Activated CD8-positive, alpha-beta memory T cell treated with anti-CD3 and anti-CD28 coated beads, Interleukin-2, amount 10 ng/mL, durations not matched to agents 7 days and 5 days (primary cell): ENCODE data around the gene DCP2. TPM values are rescaled to one million over a fixed set of nuclear protein-coding genes. Genes with fewer than 3 reads are reported as not detected.

ENCODE experiments used
- ATAC-seq: fragments of 150-1000 bp; cut with Tn5 transposase; one replicate; pipeline ENCODE4 v1.10.0; 2021; ENCODE audit warnings: moderate library complexity
- CTCF ChIA-PET: fragments of 350-600 bp; sonication (Branson Sonifier 250); formaldehyde crosslinking; loops from one replicate; lab custom pipeline; 2021; ENCODE audit warnings: antibody characterized with exemption; lab: Charles Lee
- DNase-seq: peaks from one replicate; pipeline ENCODE4 v3.0.0-alpha.2; 2020
- H3K27ac Mint-ChIP-seq: one replicate; pipeline ENCODE4 v1.8.0; 2021; ENCODE audit warnings: mild to moderate bottlenecking, mixed read lengths
- H3K27me3 Mint-ChIP-seq: one replicate; pipeline ENCODE4 v1.8.0; 2021; ENCODE audit warnings: mixed read lengths
- H3K36me3 Mint-ChIP-seq: one replicate; pipeline ENCODE4 v1.8.0; 2021; ENCODE audit warnings: mild to moderate bottlenecking, mixed read lengths
- H3K4me1 Mint-ChIP-seq: one replicate; pipeline ENCODE4 v1.8.0; 2021; ENCODE audit warnings: mixed read lengths
- H3K4me3 Mint-ChIP-seq: one replicate; pipeline ENCODE4 v1.8.0; 2021; ENCODE audit warnings: mild to moderate bottlenecking, moderate library complexity, mixed read lengths
- H3K9me3 Mint-ChIP-seq: one replicate; pipeline ENCODE4 v1.8.0; 2022; ENCODE audit warnings: low read depth, mixed read lengths
- total RNA-seq, 2 experiments: library from RNA; stranded (reverse); gene quantifications; one replicate each; pipeline ENCODE4 v1.2.3, GENCODE V29; 2021

The DCP2 gene
- total RNA-seq, 2 experiments from 2014 or later: 90.4 to 108 TPM

DNA sequence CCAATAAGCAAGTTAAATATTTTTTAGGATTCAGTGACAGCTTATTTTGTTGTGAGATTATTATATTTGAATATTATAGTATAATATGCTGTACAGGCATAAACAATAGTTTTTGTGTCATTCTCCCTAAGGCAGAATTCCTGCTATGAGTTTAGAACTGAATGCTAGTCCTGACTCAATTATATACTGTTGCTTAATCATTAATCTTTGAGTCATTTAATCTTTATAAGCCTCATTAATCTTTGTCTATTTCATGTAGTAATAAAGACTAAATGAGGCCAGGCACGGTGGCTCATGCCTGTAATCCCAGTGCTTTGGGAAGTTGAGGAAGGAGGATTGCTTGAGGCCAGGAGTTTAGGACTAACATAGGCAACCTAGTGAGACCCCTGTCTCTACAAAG is 3.6 kb upstream of the DCP2 start:
- no peaks in the 10 kb centered on the region for H3K9me3 Mint-ChIP-seq
- H3K4me3 Mint-ChIP-seq: no peak overlapping the region
- ATAC-seq: no peak
- H3K36me3 Mint-ChIP-seq: peaks cover 4% of the 10 kb centered on the region
- no peaks in the 10 kb centered on the region for H3K27me3 Mint-ChIP-seq
- DNase-seq: no peak
- CTCF ChIA-PET: interaction anchor here (0.7 to 2.2 kb wide), 5 partner anchors 9 to 281 kb away, joined by 3 to 7 read pairs (median 3); partner anchors contain the start of gene SRP19
- H3K27ac Mint-ChIP-seq: no peak overlapping the region
- H3K4me1 Mint-ChIP-seq: peaks cover 28% of the 10 kb centered on the region

DNA sequence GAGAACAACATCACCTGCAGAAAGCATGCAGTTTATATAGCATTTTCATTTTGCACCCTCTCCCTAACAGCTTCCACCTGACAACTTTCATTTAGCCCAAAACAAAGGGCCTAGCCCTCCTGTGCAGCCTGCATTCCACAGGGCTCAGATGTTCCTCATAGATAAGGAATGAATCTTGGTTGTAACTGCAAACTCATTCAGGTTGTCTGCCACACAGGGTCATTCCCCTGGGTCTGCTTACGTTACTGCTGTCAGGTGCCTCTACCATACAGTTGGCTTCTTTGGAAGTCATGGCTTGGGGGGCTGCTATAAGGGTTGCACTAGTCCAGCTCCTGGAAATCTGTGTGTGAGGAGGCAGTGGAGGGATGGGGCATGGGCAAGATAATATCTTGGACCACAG is 2.7 kb upstream of the DCP2 start:
- Mint-ChIP-seq H3K27ac (no peak overlapping the region), H3K4me3 (no peak overlapping the region), H3K36me3 (peaks cover 7% of the 10 kb centered on the region), H3K27me3 (no peaks in the 10 kb centered on the region), H3K9me3 (no peaks in the 10 kb centered on the region), H3K4me1 (peaks cover 32% of the 10 kb centered on the region)
- CTCF ChIA-PET: interaction anchor here (0.5 to 2.2 kb wide), 7 partner anchors 14 to 282 kb away, joined by 3 to 7 read pairs (median 3); partner anchors contain the start of gene SRP19
- no peak for ATAC-seq
- no peak for DNase-seq

DNA sequence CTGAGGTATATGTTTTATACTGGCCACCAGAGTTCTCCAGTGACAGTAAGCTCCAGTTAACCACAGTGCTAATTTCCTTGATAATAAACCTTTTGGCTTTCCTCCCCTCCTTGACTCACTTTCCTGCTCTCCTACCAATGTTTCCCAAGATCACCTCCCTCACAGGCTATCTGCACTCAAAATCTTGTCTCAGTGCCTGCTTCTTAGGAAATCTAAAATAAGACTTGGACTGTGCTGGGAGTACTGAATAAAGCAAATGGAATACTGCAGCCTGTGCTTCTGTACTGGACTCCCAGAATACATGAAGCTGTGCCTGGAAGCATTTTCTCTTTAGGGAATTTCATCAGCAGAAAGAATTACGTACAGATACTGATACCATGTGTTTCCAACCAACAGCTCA is 1.7 kb upstream of the DCP2 start:
- CTCF ChIA-PET: interaction anchor here (0.6 to 2.2 kb wide), 5 partner anchors 11 to 266 kb away, joined by 3 to 7 read pairs (median 3); no protein-coding TSS in a partner anchor
- DNase-seq (no peak), ATAC-seq (no peak)
- Mint-ChIP-seq H3K4me1 (peaks cover 33% of the 10 kb centered on the region), H3K27ac (no peak overlapping the region), H3K36me3 (peaks cover 11% of the 10 kb centered on the region), H3K27me3 (no peaks in the 10 kb centered on the region), H3K4me3 (peak overlapping the region; percentile 96), H3K9me3 (no peaks in the 10 kb centered on the region)

DNA sequence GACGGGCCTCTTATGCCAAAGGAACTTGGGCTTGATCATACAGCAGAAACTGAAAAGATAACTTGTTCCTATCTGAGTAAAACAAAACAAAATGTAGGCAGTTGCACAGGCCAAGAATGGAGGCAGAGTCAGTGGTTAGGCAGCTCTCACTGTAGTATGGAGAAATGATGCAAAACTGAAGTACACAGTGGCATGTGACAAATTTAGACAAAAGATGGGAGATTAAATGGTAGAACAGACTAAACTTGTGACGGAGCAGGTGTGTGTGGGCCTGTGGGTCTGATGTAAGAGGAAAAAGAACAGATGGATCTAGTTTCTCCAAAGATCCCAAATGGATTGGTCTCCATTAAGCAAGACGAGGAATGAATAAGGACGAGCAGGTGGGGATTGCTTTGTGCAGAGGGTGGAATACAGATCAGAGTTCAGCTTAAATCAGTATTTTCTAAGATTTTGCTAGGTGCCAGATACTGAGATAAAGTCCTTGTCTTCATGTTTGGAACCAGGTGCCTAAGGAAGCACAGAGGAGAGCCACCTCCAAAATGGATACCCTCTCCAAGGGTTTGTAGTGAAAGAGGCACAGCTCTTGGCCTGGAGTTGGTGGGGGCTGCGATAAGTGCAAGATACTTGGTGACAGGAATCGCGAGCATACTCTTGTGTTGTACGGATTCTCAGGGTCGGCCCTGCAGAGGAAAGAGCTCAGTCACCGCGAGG is 722 bp upstream of the DCP2 start:
- Mint-ChIP-seq H3K36me3 (peaks cover 15% of the 10 kb centered on the region), H3K27ac (peak overlapping the region; percentile 99), H3K9me3 (no peaks in the 10 kb centered on the region), H3K4me3 (peak overlapping the region; percentile 96), H3K4me1 (peaks cover 40% of the 10 kb centered on the region), H3K27me3 (no peaks in the 10 kb centered on the region)
- CTCF ChIA-PET: interaction anchor here (0.6 to 2.0 kb wide), 18 partner anchors 8 to 535 kb away, joined by 3 to 26 read pairs (median 3); partner anchors contain the start of gene REEP5
- DNase-seq (no peak), ATAC-seq (no peak)

- peak overlapping the region; percentile 99 for H3K27ac Mint-ChIP-seq
- CTCF ChIA-PET: interaction anchor here (1.0 kb wide), 1 partner anchor 51 kb away, joined by 3 read pairs; no protein-coding TSS in a partner anchor
- H3K9me3 Mint-ChIP-seq: no peaks in the 10 kb centered on the region
- H3K36me3 Mint-ChIP-seq: peaks cover 26% of the 10 kb centered on the region
- DNase-seq (no peak), ATAC-seq (no peak)
- H3K27me3 Mint-ChIP-seq: no peaks in the 10 kb centered on the region
- H3K4me3 Mint-ChIP-seq: peak overlapping the region; percentile 96
- H3K4me1 Mint-ChIP-seq: peaks cover 48% of the 10 kb centered on the region
These were observed 853 bp downstream of the DCP2 start for GRCh38 chr5:112977440-112977861.

DNA sequence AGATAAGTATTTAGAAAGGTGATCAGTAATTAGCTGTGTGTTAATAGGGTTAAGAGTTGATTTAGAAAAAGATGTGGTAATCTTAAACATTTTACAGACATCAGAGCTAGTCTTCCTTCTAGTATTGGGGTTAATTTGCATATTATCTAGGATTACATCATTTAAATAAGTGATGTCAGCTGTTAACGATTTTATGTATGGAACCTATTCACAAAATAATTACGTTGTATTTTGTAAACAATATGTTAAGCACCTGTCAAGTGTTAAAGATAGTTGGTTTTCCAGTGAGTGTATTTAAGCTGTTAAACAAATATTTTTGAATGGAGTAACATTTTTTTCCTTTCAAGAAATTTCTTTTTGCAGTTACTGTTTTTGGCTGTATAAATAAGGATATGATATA is 2.2 kb downstream of the DCP2 start:
- H3K27me3 Mint-ChIP-seq: no peaks in the 10 kb centered on the region
- CTCF ChIA-PET: interaction anchor here (0.8 to 2.3 kb wide), 6 partner anchors 11 to 351 kb away, joined by 3 to 11 read pairs (median 5); partner anchors contain the start of gene REEP5
- no peak for ATAC-seq
- no peaks in the 10 kb centered on the region for H3K9me3 Mint-ChIP-seq
- peaks cover 56% of the 10 kb centered on the region for H3K4me1 Mint-ChIP-seq
- no peak for DNase-seq
- H3K36me3 Mint-ChIP-seq: peaks cover 35% of the 10 kb centered on the region
- peak overlapping the region; percentile 33 for H3K27ac Mint-ChIP-seq
- peak overlapping the region; percentile 96 for H3K4me3 Mint-ChIP-seq

- Mint-ChIP-seq H3K36me3 (peaks cover 43% of the 10 kb centered on the region), H3K27ac (peak overlapping the region; percentile 62), H3K4me1 (peaks cover 64% of the 10 kb centered on the region), H3K4me3 (peak overlapping the region; percentile 55), H3K9me3 (no peaks in the 10 kb centered on the region), H3K27me3 (no peaks in the 10 kb centered on the region)
- DNase-seq (no peak), ATAC-seq (no peak)
- CTCF ChIA-PET: interaction anchor here (0.9 to 2.3 kb wide), 5 partner anchors 10 to 58 kb away, joined by 3 to 11 read pairs (median 5); partner anchors contain the start of gene REEP5
These were observed 3.1 kb downstream of the DCP2 start for GRCh38 chr5:112979723-112980122.

GRCh38 chr5:112983363-112983762 is 6.8 kb downstream of the DCP2 start:
- H3K4me1 Mint-ChIP-seq: peaks cover 57% of the 10 kb centered on the region

GRCh38 chr5:112986224-112986623 is 9.6 kb downstream of the DCP2 start:
- Mint-ChIP-seq H3K4me1 (peaks cover 53% of the 10 kb centered on the region), H3K9me3 (no peaks in the 10 kb centered on the region), H3K27ac (no peak overlapping the region), H3K36me3 (peaks cover 57% of the 10 kb centered on the region), H3K4me3 (no peak overlapping the region), H3K27me3 (no peaks in the 10 kb centered on the region)
- no peak for DNase-seq
- CTCF ChIA-PET: interaction anchor here (0.6 to 4.5 kb wide), 3 partner anchors 10 to 105 kb away, joined by 3 to 42 read pairs (median 7); partner anchors contain the start of gene DCP2
- ATAC-seq: no peak

More at GRCh38 chr5:112983363-112983762, 6.8 kb downstream of the DCP2 start:
- Mint-ChIP-seq H3K27me3 (no peaks in the 10 kb centered on the region), H3K9me3 (no peaks in the 10 kb centered on the region), H3K4me3 (no peak overlapping the region), H3K27ac (no peak overlapping the region), H3K36me3 (peaks cover 48% of the 10 kb centered on the region)
- no peak for DNase-seq
- CTCF ChIA-PET: no interaction called here
- no peak for ATAC-seq

DNA sequence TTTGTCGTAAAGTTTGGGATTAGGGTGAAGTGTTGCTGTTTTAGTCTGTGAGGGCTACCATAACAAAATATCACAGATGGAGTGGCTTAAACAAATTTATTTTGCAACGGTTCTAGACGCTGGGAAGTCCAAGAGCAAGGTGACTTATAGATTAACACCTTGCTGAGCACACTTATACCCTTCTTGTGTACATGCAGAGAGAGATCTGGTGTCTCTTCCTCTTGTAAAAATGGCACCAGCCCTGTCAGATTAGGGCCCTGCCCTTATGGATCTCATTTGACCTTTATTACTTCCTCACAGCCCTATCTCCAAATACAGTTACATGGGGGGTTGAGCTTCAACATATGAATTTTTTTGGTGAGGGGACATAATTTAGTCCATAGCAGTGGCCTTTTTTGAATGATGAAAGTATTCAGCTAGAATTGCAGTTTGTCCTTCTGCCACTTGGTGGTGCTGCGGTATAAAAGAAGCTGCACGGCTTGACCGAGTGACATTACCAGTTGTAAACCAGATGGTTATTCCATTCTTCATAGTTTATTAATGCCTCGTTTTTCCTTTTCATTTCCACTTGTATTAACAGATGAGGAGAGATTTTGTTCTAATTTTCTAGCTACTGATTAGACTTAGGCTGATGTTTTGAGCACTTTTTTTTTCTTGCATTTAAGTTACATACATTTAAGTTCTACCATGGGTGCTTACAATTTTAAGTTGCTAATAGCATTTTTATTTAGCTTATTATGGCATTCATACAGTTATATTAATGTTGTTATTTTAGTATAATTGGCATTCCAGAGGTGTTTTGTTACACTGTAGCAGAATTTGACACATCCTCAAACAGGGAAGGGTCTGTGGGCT is 19.4 kb downstream of the DCP2 start:
- no peaks in the 10 kb centered on the region for H3K9me3 Mint-ChIP-seq

DNA sequence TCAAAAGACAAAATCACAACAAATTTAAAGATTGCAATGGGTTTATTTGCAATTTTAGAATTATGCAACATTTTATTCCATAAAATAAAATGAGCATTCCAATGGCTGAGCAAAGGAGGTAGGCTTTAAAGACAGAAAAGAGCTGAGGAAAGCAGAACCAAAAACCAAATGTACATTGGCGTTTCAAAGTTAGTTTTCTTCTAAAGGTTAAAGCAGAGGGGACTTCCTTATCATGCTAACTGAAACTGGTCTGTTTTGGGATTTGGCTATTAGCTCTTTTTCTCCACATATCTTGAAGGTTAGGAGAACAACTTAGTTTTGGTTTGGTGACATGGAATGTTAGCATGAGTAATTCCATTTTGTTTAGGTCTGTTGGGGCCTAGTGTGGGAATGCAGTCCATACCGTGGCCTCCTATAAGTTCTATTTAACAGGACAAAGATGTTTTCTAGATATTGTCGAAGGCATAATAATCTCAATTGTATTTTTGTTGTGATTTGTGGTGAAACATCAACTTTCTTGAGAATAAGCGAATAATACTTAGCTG is 20.3 kb downstream of the DCP2 start:
- DNase-seq (no peak), ATAC-seq (no peak)
- Mint-ChIP-seq H3K36me3 (peaks cover 43% of the 10 kb centered on the region), H3K9me3 (no peaks in the 10 kb centered on the region), H3K4me1 (peaks cover 12% of the 10 kb centered on the region), H3K27me3 (no peaks in the 10 kb centered on the region), H3K27ac (no peak overlapping the region), H3K4me3 (no peak overlapping the region)
- CTCF ChIA-PET: interaction anchor here (0.7 to 4.4 kb wide), 36 partner anchors 9 to 610 kb away, joined by 3 to 42 read pairs (median 6); partner anchors contain the start of gene DCP2

More for the DNA sequence above, 19.4 kb downstream of the DCP2 start:
- CTCF ChIA-PET: interaction anchor here (0.6 to 4.4 kb wide), 49 partner anchors 10 to 611 kb away, joined by 3 to 42 read pairs (median 4); partner anchors contain the start of genes DCP2 and YTHDC2
- peak; percentile 78 for ATAC-seq
- Mint-ChIP-seq H3K27ac (no peak overlapping the region), H3K27me3 (no peaks in the 10 kb centered on the region), H3K36me3 (peaks cover 41% of the 10 kb centered on the region), H3K4me3 (no peak overlapping the region), H3K4me1 (peaks cover 14% of the 10 kb centered on the region)
- DNase-seq: peak; percentile 83

- Mint-ChIP-seq H3K4me1 (peaks cover 8% of the 10 kb centered on the region), H3K9me3 (no peaks in the 10 kb centered on the region), H3K36me3 (peaks cover 39% of the 10 kb centered on the region), H3K27me3 (no peaks in the 10 kb centered on the region), H3K4me3 (no peak overlapping the region), H3K27ac (no peak overlapping the region)
- DNase-seq: no peak
- CTCF ChIA-PET: interaction anchor here (1.1 to 4.4 kb wide), 3 partner anchors 7 to 516 kb away, joined by 3 to 34 read pairs (median 9); partner anchors contain the start of gene YTHDC2
- ATAC-seq: no peak
These were observed 21.7 kb downstream of the DCP2 start for GRCh38 chr5:112998296-112998695.
